Esophagus squamous epithelium (tissue), 5 donors: ENCODE measurements around the gene GGT7. TPM values are rescaled to one million over a fixed set of nuclear protein-coding genes. Genes with fewer than 3 reads are reported as not detected.

Experiments used
- DNase-seq: peaks from one replicate; lab custom pipeline; 2025; lab: John Stamatoyannopoulos, UW
- H3K27ac ChIP-seq, 4 donors: fragments of 200-600 bp; sonication (generic); one replicate each; pipeline ENCODE4 v1.5.1; 2016 to 2019; ENCODE audit warnings: mild to moderate bottlenecking in 1 of 4
- H3K27me3 ChIP-seq, 4 donors: fragments of 200-600 bp; sonication (generic); 1 replicate in 3 of 4; 2 replicates in 1 of 4; pipeline versions ENCODE4 v1.5.1 to v1.6.0; 2017 to 2021; ENCODE audit warnings: antibody characterized with exemption in 1 of 4
- H3K36me3 ChIP-seq, 3 donors: fragments of 200-600 bp; sonication (generic); one replicate each; pipeline ENCODE4 v1.5.1; 2016 to 2019
- H3K4me1 ChIP-seq, 3 donors: fragments of 200-600 bp; sonication (generic); one replicate each; pipeline ENCODE4 v1.5.1; 2017 to 2019
- H3K4me3 ChIP-seq, 4 donors: fragments of 200-600 bp; sonication (generic); 1 replicate in 3 of 4; 2 replicates in 1 of 4; pipeline ENCODE4 v1.5.1; 2016 to 2019; ENCODE audit warnings: mild to moderate bottlenecking in 2 of 4, moderate library complexity in 1 of 4
- H3K9me3 ChIP-seq, 3 donors: fragments of 200-600 bp; sonication (generic); one replicate each; pipeline ENCODE4 v1.5.1; 2016 to 2019
- POLR2A ChIP-seq, 4 donors: fragments of 450-650 bp; IDR thresholded peaks; one replicate each; pipeline ENCODE4 v1.6.1; 2017; ENCODE audit warnings: antibody characterized with exemption in 4 of 4, mild to moderate bottlenecking in 4 of 4, moderate library complexity in 3 of 4
- WGBS, 2 donors: methylation state at CpG; one replicate each; pipeline ENCODE4 v1.1.5; 2018; 5-methylcytosine and 5-hydroxymethylcytosine counted together
- intact Hi-C: fragments of 100-400 bp; cut with DNase I; formaldehyde crosslinking; loops from one replicate; pipeline ENCODE4 v1.15.0; 2022
- total RNA-seq, 4 donors: library from RNA; depleted of rRNA; stranded (reverse); fragments of >200 nt; gene quantifications; one replicate each; pipeline ENCODE4 v1.1.0, GENCODE V29; 2016
- TF ChIP-seq, protein P1 (sequence below), 6 experiments: fragments of 450-650 bp in 4 of 6; fragments of 200-600 bp in 2 of 6; sonication (generic) in 2 of 6; IDR thresholded peaks; one replicate each; pipeline ENCODE4 v1.5.1; 2016 to 2019; ENCODE audit warnings: antibody characterized with exemption in 6 of 6, mild to moderate bottlenecking in 4 of 6, moderate library complexity in 4 of 6
- donor health status: DM: yes; HTN: yes; CAD: no.

Gene GGT7
- total RNA-seq, 4 donors from 2014 or later, result 1.8 to 8.2 (median 5.1) TPM

DNA sequence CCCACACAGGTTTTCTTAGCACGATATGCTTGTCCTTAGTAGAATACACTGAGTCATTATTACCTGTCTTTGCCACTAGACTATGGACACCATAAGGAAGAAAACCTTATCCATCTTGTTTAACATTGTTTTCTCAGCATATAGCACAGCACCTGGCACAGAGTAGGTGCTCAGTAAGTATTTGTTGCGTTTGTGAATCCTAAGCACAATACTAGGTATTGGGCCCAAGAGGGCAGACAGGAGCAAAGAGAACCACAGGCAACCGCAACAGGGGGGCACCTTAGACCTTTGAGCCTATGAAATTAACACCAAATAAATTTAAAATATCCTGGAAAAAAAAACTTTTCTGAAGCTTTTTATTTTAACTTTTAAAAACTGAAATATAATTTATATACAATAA lies 43.5 kb downstream of the GGT7 start:
- TF ChIP-seq POLR2A (IDR thresholded peaks at IDR 0.05), result no peak
- TF ChIP-seq, protein P1, sequence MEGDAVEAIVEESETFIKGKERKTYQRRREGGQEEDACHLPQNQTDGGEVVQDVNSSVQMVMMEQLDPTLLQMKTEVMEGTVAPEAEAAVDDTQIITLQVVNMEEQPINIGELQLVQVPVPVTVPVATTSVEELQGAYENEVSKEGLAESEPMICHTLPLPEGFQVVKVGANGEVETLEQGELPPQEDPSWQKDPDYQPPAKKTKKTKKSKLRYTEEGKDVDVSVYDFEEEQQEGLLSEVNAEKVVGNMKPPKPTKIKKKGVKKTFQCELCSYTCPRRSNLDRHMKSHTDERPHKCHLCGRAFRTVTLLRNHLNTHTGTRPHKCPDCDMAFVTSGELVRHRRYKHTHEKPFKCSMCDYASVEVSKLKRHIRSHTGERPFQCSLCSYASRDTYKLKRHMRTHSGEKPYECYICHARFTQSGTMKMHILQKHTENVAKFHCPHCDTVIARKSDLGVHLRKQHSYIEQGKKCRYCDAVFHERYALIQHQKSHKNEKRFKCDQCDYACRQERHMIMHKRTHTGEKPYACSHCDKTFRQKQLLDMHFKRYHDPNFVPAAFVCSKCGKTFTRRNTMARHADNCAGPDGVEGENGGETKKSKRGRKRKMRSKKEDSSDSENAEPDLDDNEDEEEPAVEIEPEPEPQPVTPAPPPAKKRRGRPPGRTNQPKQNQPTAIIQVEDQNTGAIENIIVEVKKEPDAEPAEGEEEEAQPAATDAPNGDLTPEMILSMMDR (IDR thresholded peaks at IDR 0.05), result no peak
- WGBS, 2 donors, result 68 to 70% methylated on average over 3 of the region's 3 CpGs
- DNase-seq, result no peak
- H3K9me3 ChIP-seq, result no peaks in the 10 kb centered on the region
- H3K36me3 ChIP-seq, result no peaks in the 10 kb centered on the region
- H3K4me1 ChIP-seq, result peaks cover 0 to 11% (median 1%) of the 10 kb centered on the region in 3 donors
- intact Hi-C loops, result no loop called here
- H3K27me3 ChIP-seq, result peaks cover 0 to 19% (median 0%) of the 10 kb centered on the region in 4 donors
- H3K27ac ChIP-seq, result no peak overlapping the region
- H3K4me3 ChIP-seq, result no peak overlapping the region

DNA sequence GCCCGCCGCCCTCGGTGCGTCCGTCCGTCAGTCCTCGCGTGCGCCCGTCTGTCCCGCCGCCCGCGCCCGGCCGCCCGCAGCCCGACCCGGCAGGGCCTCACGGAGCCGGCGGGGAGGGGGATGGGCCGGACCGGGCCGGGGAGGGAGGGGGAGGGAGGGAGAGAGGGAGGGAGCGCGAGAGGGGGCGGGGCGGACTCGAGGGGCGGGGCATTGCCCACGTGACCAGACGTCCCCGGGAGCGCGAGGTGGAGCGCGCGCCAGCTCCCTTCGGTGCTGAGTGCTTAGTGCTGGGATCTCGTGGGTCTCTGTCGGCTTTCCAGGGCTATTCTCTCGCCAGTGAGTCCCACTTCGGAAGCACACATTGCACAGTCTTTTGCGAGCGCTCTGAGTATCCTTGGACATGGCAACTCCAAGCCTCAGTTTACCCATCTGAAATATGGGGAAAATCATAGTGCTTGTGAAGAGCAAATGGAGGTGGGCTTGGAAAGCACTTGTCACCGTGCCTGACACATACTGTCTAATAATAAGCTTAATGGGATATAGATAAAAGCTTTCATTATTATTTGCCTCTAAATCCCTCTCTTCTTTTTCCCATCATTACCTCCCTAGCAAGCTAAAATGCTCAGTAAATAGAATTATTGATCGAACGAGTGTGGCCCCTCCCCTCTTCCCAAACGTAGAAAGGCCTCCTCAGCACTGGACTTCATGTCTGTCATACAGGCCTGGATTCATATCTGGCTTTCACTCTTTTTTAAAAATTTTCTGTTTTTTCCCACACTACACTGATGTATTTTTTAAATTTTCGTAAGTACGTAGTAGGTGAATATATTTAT lies 46.9 kb downstream of the GGT7 start, which contains the start of gene NCOA6:
Gene NCOA6, minus strand, starts transcription at position 122 of the 833 bp plus-strand sequence. CDS start 43,296 bp downstream, outside the sequence.
- WGBS, 2 donors, result 31 to 40% methylated on average over 7 to 11 of the region's 52 CpGs
- H3K4me3 ChIP-seq, result peak within 1 kb of the TSS; percentile 65 to 99 (median 93)
- peaks cover 14 to 45% (median 18%) of the 10 kb centered on the region in 3 donors for H3K4me1 ChIP-seq
- TF ChIP-seq POLR2A (IDR thresholded peaks at IDR 0.05), result peak in 1 of 4 donors; percentile 13
- TF ChIP-seq, protein P1 (IDR thresholded peaks at IDR 0.05), result no peak
- H3K9me3 ChIP-seq, result no peaks in the 10 kb centered on the region
- DNase-seq, result peak; percentile 51
- H3K27ac ChIP-seq, result peak within 1 kb of the TSS; percentile 93 to 98 (median 98)
- intact Hi-C loops, result no loop called here
- no peaks in the 10 kb centered on the region for H3K36me3 ChIP-seq
- H3K27me3 ChIP-seq, result peaks cover 0 to 2% (median 0%) of the 10 kb centered on the region in 4 donors

DNA sequence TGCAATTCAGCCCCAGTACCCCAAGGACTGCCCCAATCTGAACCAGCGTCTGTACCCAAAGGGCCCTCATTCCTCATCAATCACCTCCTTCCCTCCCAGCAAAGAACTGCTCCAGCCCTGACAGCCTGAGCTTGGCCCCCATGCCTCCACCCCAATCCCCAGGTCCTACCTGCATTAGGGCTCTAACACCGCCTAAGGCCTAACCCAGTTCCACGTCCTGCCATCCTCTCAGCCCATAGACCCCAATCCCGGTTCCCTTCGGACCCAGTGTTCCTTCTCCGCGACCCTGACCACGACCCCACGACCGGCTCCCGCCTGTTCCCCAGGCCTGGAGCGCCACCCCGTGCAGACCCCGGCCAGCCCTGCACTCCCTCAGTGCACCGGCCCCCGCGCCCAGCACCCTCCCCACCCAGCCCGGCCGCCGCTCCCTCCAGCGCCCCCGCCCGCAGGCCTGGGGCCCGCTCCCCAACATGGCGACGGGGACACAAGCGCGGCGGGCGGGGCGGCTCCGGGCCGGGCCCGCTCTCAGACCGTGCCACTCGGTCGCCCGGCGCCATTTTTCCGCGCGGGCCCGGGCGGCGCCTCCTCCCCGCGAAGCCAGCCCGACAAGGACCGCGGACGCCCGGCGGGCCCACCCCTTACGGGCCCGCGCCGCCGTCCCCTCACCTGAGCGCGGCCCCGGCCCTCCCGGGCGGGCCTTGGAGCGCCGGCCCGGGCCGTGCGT lies 47.7 kb downstream of the GGT7 start:
- Histone ChIP-seq H3K27ac (peak overlapping the region; percentile 93 to 98 (median 98)), H3K4me3 (peak overlapping the region; percentile 65 to 99 (median 93)), H3K4me1 (peaks cover 14 to 53% (median 25%) of the 10 kb centered on the region in 3 donors), H3K9me3 (no peaks in the 10 kb centered on the region), H3K27me3 (no peaks in the 10 kb centered on the region), H3K36me3 (no peaks in the 10 kb centered on the region)
- 0% methylated on average over 1 to 5 of the region's 68 CpGs for WGBS, 2 donors
- intact Hi-C loops, result no loop called here
- TF ChIP-seq POLR2A (IDR thresholded peaks at IDR 0.05), result no peak
- TF ChIP-seq, protein P1 (IDR thresholded peaks at IDR 0.05), result peak in 1 of 6 experiments; percentile 5
- no peak for DNase-seq

DNA sequence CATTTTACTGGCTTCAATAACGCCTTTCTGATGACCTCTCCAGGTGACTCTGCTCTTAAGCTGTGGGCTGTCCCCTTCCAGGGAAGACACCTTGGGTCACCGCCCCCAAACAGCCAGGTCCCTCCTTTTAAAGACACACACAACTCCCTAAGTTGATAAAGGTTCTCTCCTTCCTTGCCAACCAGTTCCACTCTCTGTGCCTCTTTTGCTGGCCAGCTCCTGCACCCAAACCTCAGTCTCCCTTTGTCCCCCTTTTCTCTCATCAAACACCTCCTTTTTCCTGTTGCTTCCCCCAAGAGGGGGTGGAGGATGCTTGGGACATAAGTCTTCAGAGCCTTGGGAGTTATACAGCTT lies 48.2 kb downstream of the GGT7 start:
- H3K27ac ChIP-seq, result peak overlapping the region; percentile 93 to 98 (median 98)
- DNase-seq, result no peak
- peaks cover 14 to 58% (median 29%) of the 10 kb centered on the region in 3 donors for H3K4me1 ChIP-seq
- TF ChIP-seq, protein P1 (IDR thresholded peaks at IDR 0.05), result no peak
- peak in 2 of 4 donors; percentile 34 to 71 for TF ChIP-seq POLR2A (IDR thresholded peaks at IDR 0.05)
- intact Hi-C loops, result no loop called here
- H3K27me3 ChIP-seq, result no peaks in the 10 kb centered on the region
- 3 to 12% methylated on average over 2 of the region's 2 CpGs for WGBS, 2 donors
- no peaks in the 10 kb centered on the region for H3K36me3 ChIP-seq
- no peaks in the 10 kb centered on the region for H3K9me3 ChIP-seq
- H3K4me3 ChIP-seq, result peak overlapping the region; percentile 65 to 99 (median 93)
